CD4-positive, alpha-beta T cell treated with Interleukin-17A for 1 hour (primary cell): ENCODE measurements around the gene PCID2.
A peak's percentile ranks its signal among the peaks of the same experiment; 100 is the strongest.

Experiments
- DNase-seq: peaks from one replicate; pipeline ENCODE4 v3.0.0-alpha.2; 2020

PCID2 gene

GRCh38 chr13:113186061-113186900 is 22.2 kb downstream of the PCID2 start:
- DNase-seq = peak; percentile 54

GRCh38 chr13:113184568-113185440 is 23.7 kb downstream of the PCID2 start:
- peak; percentile 55 for DNase-seq

GRCh38 chr13:113183450-113184129 is 24.9 kb downstream of the PCID2 start:
- DNase-seq = no peak

- DNase-seq = no peak
These were observed 26.4 kb downstream of the PCID2 start for GRCh38 chr13:113182046-113182445.

- DNase-seq = peak; percentile 46
These were observed 28.9 kb downstream of the PCID2 start for GRCh38 chr13:113179374-113180230.

- no peak for DNase-seq
These were observed 29.6 kb downstream of the PCID2 start for GRCh38 chr13:113178896-113179167.

GRCh38 chr13:113178070-113178895 is 30.2 kb downstream of the PCID2 start:
- DNase-seq = no peak

GRCh38 chr13:113176822-113177221 is 31.6 kb downstream of the PCID2 start:
- DNase-seq = no peak

GRCh38 chr13:113176280-113176679 is 32.2 kb downstream of the PCID2 start:
- DNase-seq = peak; percentile 82

GRCh38 chr13:113172419-113172926 is 36.0 kb downstream of the PCID2 start:
- DNase-seq = no peak

GRCh38 chr13:113171250-113172125 is 37.0 kb downstream of the PCID2 start:
- DNase-seq = no peak

GRCh38 chr13:113170511-113170910 is 38.0 kb downstream of the PCID2 start:
- no peak for DNase-seq

GRCh38 chr13:113169277-113170272 is 38.9 kb downstream of the PCID2 start:
- DNase-seq = no peak

- DNase-seq = no peak
These were observed 40.3 kb downstream of the PCID2 start for GRCh38 chr13:113168211-113168610.

GRCh38 chr13:113167575-113167974 is 40.9 kb downstream of the PCID2 start:
- DNase-seq = no peak

GRCh38 chr13:113167155-113167554 is 41.3 kb downstream of the PCID2 start:
- DNase-seq = no peak

- DNase-seq = no peak
These were observed 41.8 kb downstream of the PCID2 start for GRCh38 chr13:113166681-113167080.

- no peak for DNase-seq
These were observed 42.2 kb downstream of the PCID2 start for GRCh38 chr13:113166266-113166665.

- no peak for DNase-seq
These were observed 44.0 kb downstream of the PCID2 start for GRCh38 chr13:113164492-113164891.
